Endothelial cell of umbilical vein (primary cell): ENCODE data around the gene GPR89A. TPM values are rescaled to one million over a fixed set of nuclear protein-coding genes. Genes with fewer than 3 reads are reported as not detected.

Experiments
- BruUV-seq: library from RNA; stranded (reverse); fragments of 400-500 nt; replicated peaks from 2 replicates; lab custom pipeline; 2021; lab: Mats Ljungman, UMichigan
- CTCF ChIA-PET: fragments of 300-600, 350-600 bp; sonication (Branson Sonifier 250); formaldehyde crosslinking; loops from one replicate; lab custom pipeline; 2021; ENCODE audit warnings: antibody characterized with exemption, inconsistent platforms; lab: Charles Lee
- POLR2A ChIA-PET: fragments of 300-600, 350-600 bp; sonication (Branson Sonifier 250); formaldehyde crosslinking; loops from one replicate; lab custom pipeline; 2021; ENCODE audit warnings: antibody characterized with exemption, inconsistent platforms; lab: Charles Lee
- DNase-seq: peaks from one replicate; pipeline ENCODE4 v3.0.0-alpha.2; 2011; ENCODE audit warnings: low read depth, low spot score
- FAIRE-seq: peaks from 2 replicates; lab custom pipeline; 2011; peaks lifted over from hg19 to GRCh38; lab: Jason Lieb, UNC
- H2AFZ ChIP-seq: 2 replicates; pipeline ENCODE4 v1.6.0; 2012; ENCODE audit warnings: low read depth, low read length, control low read depth, inconsistent platforms
- H3K27ac ChIP-seq: 2 replicates; pipeline ENCODE4 v1.5.1; 2011; ENCODE audit warnings: low read depth, mild to moderate bottlenecking, control low read depth, low read length, moderate library complexity; ENCODE audit not compliant: insufficient read depth
- H3K27me3 ChIP-seq, 2 experiments: 2 replicates each; pipeline versions ENCODE4 v1.6.0 to v1.6.1; 2011; ENCODE audit warnings: low read length in 2 of 2, mixed read lengths in 1 of 2; ENCODE audit not compliant: control insufficient read depth in 2 of 2, insufficient read depth in 2 of 2
- H3K36me3 ChIP-seq, 2 experiments: 2 replicates in 1 of 2; 3 replicates in 1 of 2; pipeline ENCODE4 v1.5.1; 2011; ENCODE audit warnings: low read length in 2 of 2, mild to moderate bottlenecking in 1 of 2, moderate library complexity in 1 of 2; ENCODE audit not compliant: control insufficient read depth in 2 of 2, insufficient read depth in 2 of 2; ENCODE audit errors: extremely low read depth in 1 of 2
- H3K4me1 ChIP-seq: 3 replicates; pipeline ENCODE4 v1.5.1; 2011; ENCODE audit warnings: mild to moderate bottlenecking, low read length; ENCODE audit not compliant: control insufficient read depth, insufficient read depth; ENCODE audit errors: extremely low read depth
- H3K4me2 ChIP-seq: 2 replicates; pipeline ENCODE4 v1.6.1; 2011; ENCODE audit warnings: low read length, control low read depth, mixed read lengths; ENCODE audit not compliant: insufficient read depth
- H3K4me3 ChIP-seq, 3 experiments: fragments of 200-600 bp in 1 of 3; sonication (generic), shearing (Covaris generic) in 1 of 3; replicated peaks in 1 of 3; 2 replicates each; pipeline ENCODE4 v1.5.1; 2011 to 2016; ENCODE audit warnings: control low read depth in 3 of 3, low read length in 3 of 3, mild to moderate bottlenecking in 2 of 3, inconsistent platforms in 1 of 3, low read depth in 1 of 3, moderate library complexity in 1 of 3; ENCODE audit not compliant: insufficient read depth in 1 of 3
- H3K79me2 ChIP-seq: 2 replicates; pipeline ENCODE4 v1.6.0; 2012; ENCODE audit warnings: low read length, inconsistent platforms; ENCODE audit not compliant: control insufficient read depth, insufficient read depth
- H3K9ac ChIP-seq: replicated peaks from 2 replicates; pipeline ENCODE3; 2011; ENCODE audit warnings: low read length, control low read depth; ENCODE audit not compliant: insufficient read depth; ENCODE audit errors: extremely low read depth
- H3K9me1 ChIP-seq: replicated peaks from 3 replicates; pipeline ENCODE4 v1.6.0; 2011; ENCODE audit warnings: mild to moderate bottlenecking, low read length; ENCODE audit not compliant: control insufficient read depth, insufficient read depth; ENCODE audit errors: extremely low read depth
- H3K9me3 ChIP-seq: replicated peaks from 2 replicates; pipeline ENCODE4 v1.5.1; 2012; ENCODE audit warnings: low read length, inconsistent platforms; ENCODE audit not compliant: control insufficient read depth, insufficient read depth
- H4K20me1 ChIP-seq: replicated peaks from 2 replicates; pipeline ENCODE3; 2011; ENCODE audit warnings: mild to moderate bottlenecking, low read length; ENCODE audit not compliant: control insufficient read depth, insufficient read depth; ENCODE audit errors: extremely low read depth
- CTCF ChIP-seq, 2 donors: IDR thresholded peaks; 1 replicate in 1 of 2; 2 replicates in 1 of 2; pipeline ENCODE4 v1.5.1; 2011; ENCODE audit warnings: low read length in 2 of 2, mild to moderate bottlenecking in 2 of 2, moderate library complexity in 2 of 2, control low read depth in 1 of 2, inconsistent platforms in 1 of 2, low read depth in 1 of 2; ENCODE audit not compliant: insufficient read depth in 1 of 2; ENCODE audit errors: extremely low read depth in 1 of 2
- EZH2 ChIP-seq: IDR thresholded peaks from 2 replicates; pipeline ENCODE4 v1.6.1; 2012; ENCODE audit warnings: borderline replicate concordance, low read depth, mild to moderate bottlenecking, moderate library complexity, low read length, inconsistent platforms; ENCODE audit not compliant: severe bottlenecking
- FOS ChIP-seq: IDR thresholded peaks from 2 replicates; pipeline ENCODE4 v1.6.1; 2011; ENCODE audit warnings: mild to moderate bottlenecking, low read length, moderate library complexity, borderline replicate concordance; ENCODE audit not compliant: insufficient read depth
- GATA2 ChIP-seq: IDR thresholded peaks from 2 replicates; pipeline ENCODE4 v1.7.0; 2011; ENCODE audit warnings: low read depth, mild to moderate bottlenecking, moderate library complexity, mixed read lengths, low read length; ENCODE audit not compliant: insufficient read length, insufficient read depth
- JUN ChIP-seq: IDR thresholded peaks from 2 replicates; pipeline ENCODE4 v1.6.1; 2011; ENCODE audit warnings: borderline replicate concordance, low read depth; ENCODE audit not compliant: insufficient read length, insufficient read depth
- MAX ChIP-seq: IDR thresholded peaks from 2 replicates; pipeline ENCODE4 v1.6.1; 2011; ENCODE audit not compliant: insufficient read depth, insufficient read length
- MYC ChIP-seq: IDR thresholded peaks from one replicate; pipeline ENCODE4 v1.6.1; 2011; ENCODE audit warnings: mild to moderate bottlenecking, low read depth, low read length
- POLR2A ChIP-seq: IDR thresholded peaks from 2 replicates; pipeline ENCODE4 v1.6.1; 2012; ENCODE audit warnings: low read depth, mild to moderate bottlenecking, control low read depth, low read length
- POLR2AphosphoS5 ChIP-seq: IDR thresholded peaks from 2 replicates; pipeline ENCODE4 v1.6.1; 2012; ENCODE audit warnings: low read depth, mild to moderate bottlenecking, control low read depth, low read length, moderate library complexity; ENCODE audit not compliant: insufficient read depth
- dilution Hi-C: fragments of 300-500 bp; cut with MboI; formaldehyde crosslinking; loops from one replicate; pipeline ENCODE4 v1.15.0; 2019; ENCODE audit warnings: low sequenced_read_pairs; ENCODE audit not compliant: extremely low pct_ligation_motif_present
- intact Hi-C: fragments of 100-400 bp; cut with micrococcal nuclease; formaldehyde crosslinking; loops from one replicate; pipeline ENCODE4 v1.10.0; 2022
- polyA plus RNA-seq, 4 experiments: library from polyadenylated mRNA; depleted of rRNA in 3 of 4; stranded (reverse) in 3 of 4; unstranded in 1 of 4; fragments of >200 nt; gene quantifications; 2 replicates each; pipeline versions ENCODE4 v1.2.1 to v1.2.3, GENCODE V29; 2011 to 2012; ENCODE audit warnings: missing spikeins in 1 of 4
- total RNA-seq: library from RNA; stranded (reverse); gene quantifications from 2 replicates; pipeline ENCODE4 v1.2.3, GENCODE V29; 2021

GPR89A gene
- total and polyA plus RNA-seq, 2 donors (not counting 3 experiments of a cell fraction or from before 2014, with no cell fraction given) = 13.8 to 35.7 TPM

- Histone ChIP-seq H3K36me3 (no peaks in the 10 kb centered on the region), H3K27ac (no peak overlapping the region), H3K27me3 (no peaks in the 10 kb centered on the region), H3K79me2 (no peaks in the 10 kb centered on the region), H3K9me1 (no peaks in the 10 kb centered on the region), H3K4me1 (no peaks in the 10 kb centered on the region), H4K20me1 (no peaks in the 10 kb centered on the region), H2AFZ (no peak overlapping the region), H3K9ac (no peak overlapping the region), H3K9me3 (no peaks in the 10 kb centered on the region), H3K4me2 (no peak overlapping the region), H3K4me3 (no peak overlapping the region)
- DNase-seq (peak; percentile 12), FAIRE-seq (no peak)
- dilution Hi-C loops (no loop called here), intact Hi-C loops (no loop called here)
- BruUV-seq = no TSS peak
- ChIA-PET POLR2A (no interaction called here), CTCF (no interaction called here)
- no peak for TF ChIP-seq MYC
- no peak for TF ChIP-seq POLR2AphosphoS5
- no peak for TF ChIP-seq EZH2
- TF ChIP-seq CTCF (IDR thresholded peaks at IDR 0.05; ENCODE audit: extremely low read depth in 1 of 2, insufficient read depth in 1 of 2, low read depth in 1 of 2, low read length in 2 of 2) = no peak
- TF ChIP-seq POLR2A = no peak
- TF ChIP-seq GATA2 = no peak
- TF ChIP-seq JUN = no peak
- TF ChIP-seq MAX = no peak
- no peak for TF ChIP-seq FOS
These were observed 83.1 kb downstream of the GPR89A start for GRCh38 chr1:145690587-145691558.
